GM21381 (cell line): ENCODE measurements around the gene CDC40.

Experiments used
- ATAC-seq: cut with Tn5 transposase; IDR thresholded peaks from one replicate; pipeline ENCODE4 v1.9.1; 2021; ENCODE audit warnings: mild to moderate bottlenecking, moderate library complexity; ENCODE audit not compliant: unreplicated experiment

CDC40 gene

DNA sequence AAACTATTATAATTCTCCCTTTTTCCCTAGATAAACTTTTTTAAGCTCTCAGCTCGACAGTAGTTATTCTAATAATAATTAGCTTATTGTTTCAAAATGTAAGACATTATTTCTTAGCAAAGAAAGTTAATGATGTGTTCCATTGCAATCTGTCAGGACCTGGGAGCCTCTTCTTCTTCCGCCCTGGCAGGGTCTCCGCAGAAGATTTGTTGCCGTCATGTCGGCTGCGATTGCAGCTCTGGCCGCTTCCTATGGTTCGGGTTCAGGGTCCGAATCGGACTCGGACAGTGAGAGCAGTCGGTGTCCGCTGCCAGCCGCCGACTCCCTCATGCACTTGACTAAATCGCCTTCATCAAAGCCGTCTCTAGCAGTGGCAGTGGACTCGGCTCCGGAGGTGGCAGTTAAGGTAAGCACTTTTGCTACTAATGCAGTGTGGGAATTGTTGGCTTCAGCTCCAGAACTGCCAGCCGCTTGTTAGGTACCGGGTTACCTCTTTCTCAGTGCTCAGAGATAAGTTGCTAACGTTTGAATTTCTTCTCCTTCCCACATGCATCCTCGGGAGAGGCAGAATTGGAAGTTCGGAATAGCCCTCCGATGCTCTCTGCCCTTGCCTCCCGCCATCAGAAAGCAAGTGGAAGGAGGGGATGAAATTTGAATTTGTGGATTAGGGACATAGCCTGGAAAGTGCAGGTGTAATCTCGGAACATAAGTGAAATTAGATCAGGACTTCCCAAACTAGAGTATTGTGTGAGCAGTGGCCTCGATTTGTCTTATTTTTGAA is at the start of gene CDC40:
TSS of gene CDC40 (plus strand) at position 200 of the 781 bp plus-strand sequence. CDS start at position 218, 18 bp downstream.
- ATAC-seq, result peak; percentile 48

DNA sequence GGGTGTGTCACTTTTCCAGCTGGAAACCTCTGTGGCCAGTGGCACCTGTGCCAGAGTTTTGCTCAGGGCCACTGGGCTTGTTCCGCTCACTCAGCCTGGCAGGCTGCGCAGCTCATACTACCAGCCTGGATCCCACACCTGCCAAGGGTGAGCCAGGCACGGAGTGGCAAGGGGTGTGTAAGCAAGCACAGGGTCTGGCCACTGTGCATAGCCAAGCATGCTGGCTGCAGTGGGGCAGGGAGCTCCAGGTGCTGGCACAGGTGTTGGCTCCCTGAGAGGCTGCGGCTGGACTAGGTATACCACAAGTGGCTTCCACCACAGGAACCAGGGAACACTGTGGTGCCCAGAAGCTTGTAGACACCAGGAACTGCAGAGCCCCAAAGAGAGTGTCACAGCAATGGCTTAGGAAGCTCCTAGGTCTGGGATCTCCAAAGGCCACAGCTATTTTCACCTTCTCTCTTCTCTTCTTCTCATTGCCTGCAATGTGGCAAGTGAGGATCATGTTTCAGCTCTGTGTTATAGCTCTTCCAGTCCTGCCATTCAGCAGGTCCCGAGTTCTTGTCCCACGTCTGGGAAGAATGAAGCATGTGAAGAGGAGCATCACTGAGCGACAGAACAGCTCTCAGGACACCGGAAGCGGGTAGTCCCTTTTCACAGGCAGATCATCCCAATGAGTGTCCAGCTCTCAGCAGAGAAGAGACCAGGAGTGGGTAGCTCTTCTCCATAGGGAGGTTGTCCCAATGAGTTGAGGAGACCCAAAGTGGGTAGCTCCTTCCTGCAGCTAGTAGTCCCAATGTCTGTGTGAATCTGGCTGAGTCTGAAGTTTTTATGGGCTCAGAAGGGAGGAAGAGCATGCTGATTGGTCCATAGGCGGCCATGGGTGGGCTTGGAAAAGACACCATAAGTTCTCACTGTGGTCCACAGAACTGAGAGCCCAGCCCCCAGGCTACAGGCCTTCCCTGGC is 42.0 kb upstream of the CDC40 start:
- no peak for ATAC-seq

DNA sequence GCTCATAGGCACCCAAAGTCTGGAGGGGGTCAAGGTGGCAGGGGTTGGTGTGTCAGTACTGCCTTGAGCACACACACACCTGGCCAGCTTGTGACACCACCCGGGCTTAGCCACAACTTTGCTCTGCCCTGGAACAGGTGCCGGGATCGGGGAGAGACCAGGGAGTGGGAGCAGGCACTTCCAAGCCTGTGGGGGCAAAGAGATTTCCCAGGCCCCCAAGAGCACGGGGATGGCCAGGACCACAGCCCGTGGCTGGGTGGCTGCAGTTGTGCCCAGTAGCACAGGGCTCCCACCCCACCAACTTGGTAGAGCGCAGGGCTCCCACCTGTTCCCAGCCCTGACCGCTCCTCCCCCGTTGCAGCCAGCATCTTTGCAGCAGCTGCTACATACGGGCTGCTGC is 41.2 kb upstream of the CDC40 start:
- ATAC-seq, result no peak

DNA sequence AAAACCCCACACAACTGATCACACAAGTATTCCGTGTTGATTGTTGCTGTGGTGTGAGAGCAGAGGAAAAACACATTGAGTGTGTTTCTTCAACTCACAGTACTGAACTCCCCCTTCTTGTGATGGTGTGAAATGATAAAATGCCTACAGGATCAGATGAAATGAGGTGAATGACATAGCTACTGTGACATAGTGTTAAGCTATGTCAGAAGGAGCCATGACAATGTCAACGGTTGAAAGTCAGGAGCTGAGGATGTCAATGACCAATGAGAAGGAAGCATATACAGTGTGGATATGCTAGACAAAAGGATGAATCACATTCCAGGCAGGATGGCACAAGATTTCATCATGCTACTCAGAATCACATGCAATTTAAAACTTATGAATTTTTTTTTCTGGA is 39.6 kb upstream of the CDC40 start:
- no peak for ATAC-seq

DNA sequence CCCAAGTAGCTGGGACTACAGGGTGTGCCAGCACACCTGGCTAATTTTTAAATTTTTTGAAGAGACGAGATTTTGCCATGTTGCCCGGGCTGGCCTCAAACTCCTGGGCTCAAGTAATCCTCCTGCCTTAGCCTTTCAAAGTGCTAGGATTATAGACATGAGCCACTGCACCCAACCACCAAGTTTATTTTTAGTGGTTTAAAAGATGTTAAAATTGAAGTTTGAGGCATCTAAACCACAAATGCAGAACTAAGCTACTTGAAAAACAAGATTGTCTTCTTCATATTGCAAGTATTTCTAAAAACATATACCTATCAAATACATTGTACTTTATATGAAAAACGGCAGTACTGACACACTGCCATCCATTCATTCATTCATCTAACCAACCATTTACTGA is 32.4 kb upstream of the CDC40 start:
- no peak for ATAC-seq

DNA sequence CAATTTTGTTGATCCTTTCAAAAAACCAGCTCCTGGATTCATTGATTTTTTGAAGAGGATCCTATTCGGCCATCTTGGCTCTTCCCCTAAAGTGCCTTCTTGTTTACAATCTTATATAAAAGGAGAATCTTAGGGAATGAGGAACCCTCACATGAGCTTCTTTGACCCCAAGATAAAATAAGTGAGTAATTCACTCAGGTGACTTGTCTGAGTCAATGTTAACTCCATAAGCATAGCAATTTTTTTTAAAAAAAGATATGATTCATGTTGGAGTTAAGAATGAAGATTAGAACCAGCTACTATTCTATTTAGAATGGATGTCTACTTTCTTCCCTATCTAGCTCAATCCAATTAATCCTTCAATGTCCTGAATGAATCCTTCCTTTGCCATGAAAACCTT is 21.7 kb upstream of the CDC40 start:
- no peak for ATAC-seq

DNA sequence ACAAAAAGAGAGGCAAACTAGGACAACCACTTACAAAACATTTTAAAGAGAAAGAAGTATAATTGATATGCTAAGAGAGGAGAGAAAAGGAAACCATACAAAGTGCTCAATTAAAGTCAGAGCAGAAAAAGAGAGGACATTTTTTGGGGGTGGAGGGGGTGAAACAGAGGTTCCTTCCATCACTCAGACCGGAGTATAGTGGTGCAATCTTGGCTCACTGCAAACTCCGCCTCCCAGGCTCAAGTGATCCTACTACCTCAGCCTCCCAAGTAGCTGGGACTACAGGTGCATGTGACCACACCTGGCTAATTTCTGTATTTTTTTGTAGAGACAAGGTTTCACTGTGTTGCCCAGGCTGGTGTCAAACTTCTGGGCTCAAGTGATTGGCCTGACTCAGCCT is 10.1 kb upstream of the CDC40 start:
- ATAC-seq, result no peak

DNA sequence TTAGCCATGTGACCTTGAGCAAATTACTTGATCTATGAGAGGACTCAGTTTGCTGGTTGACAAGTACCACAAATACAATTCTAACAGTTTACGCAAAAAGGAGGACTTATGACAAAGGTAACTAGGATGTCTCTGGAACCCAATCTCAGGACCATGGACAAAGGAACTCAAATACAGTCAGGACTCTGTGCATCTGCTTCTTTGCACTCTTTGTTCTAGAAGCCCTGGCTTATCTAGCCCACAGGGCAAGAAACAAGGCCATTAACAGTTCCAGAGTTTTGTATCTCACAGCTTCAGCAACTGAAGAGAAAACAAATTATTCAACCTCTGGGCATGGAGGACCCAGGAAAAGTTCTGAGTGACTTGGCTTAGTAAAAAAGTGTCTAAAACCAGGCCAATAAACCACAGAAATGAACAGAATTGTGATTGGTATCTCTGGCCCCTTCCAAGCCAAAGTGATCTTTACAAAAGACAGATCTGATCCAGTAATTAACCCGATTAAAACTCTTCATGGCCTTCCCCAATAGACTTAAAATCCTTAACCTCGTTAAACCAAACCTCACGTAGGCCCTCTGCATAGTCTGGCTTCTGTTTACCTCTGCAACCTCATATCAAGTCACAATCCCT is 6.6 kb upstream of the CDC40 start:
- ATAC-seq, result no peak

DNA sequence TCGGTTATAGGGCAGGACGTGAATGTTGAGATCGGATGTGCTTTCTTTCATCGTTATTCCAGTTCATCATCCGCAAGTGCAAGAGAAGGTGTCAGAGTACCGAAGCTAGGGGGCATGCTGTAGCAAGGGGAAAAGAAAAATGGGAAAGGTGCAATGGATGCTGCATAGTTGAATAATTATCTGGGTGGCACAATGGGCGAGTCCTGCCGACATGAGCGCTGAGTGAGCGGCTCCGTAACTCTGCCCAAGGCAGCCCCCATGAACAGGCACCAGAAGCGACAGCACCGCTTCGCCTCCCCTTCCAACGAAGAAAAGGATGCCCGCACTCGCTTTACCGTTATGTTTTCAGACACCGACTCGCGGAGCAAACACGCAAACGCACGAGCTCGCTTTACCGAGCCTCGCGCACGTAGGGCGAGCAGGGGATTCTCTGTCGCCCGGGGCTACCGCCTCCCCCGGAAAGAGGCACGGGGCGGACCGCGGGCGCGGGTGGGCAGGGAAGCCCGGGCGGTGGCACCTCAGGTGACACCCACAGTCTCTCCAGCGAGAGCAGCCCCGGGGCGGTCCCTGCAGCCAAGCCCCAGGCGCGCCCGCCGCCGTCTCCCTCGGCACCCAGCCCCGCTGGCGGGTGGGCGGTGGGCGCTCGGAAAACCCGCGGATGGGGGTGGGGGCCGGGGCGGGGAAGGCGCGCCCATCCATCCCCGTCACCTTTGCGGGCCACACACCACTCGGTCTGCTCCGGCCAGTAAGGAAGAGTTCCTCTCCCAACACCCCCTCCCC is 1.4 kb upstream of the CDC40 start:
- peak; percentile 21 for ATAC-seq

DNA sequence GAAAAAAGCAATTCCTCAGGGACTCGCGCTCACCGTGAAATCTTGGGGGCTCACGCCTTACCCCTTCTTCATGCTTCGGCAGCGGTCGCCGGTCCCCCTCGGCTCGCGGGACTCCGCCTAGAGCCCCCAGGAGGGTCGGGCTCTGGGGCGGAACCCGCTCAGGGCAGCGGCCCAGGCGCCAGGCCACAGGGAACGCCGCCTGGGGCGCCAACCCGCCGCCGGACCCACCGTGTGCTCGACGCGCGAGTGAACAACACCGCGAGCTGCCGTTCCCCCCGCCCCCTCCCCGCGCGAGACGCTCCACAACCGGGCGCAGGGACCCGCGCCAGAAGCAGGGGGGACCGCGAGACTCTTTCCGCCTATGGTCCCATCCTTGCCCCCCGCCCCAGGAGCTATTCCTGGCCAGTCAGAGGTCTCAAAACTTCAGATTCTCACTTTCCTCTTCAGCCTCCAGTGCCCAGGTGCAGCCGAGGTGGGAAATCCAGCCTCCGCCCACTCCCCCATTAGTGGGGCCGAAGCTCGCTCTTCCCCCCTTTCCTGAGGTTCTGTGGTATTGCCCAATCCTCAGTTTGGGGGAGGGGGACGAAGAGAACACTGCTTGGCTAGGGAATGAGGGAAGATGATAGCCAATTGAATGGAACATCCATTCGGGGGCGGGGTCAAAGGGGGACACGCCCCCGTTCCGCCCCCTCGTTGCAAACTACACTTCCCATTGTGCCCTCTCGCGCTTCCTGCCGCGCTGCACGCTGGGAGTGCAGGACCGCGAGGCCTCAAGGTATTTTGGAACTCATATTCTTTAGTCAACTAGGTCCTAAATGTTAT is 610 bp upstream of the CDC40 start, which contains the start of gene WASF1:
TSS of gene WASF1 (minus strand) at position 265 of the 822 bp plus-strand sequence. CDS start 52,069 bp downstream, outside the sequence.
- peak; percentile 85 for ATAC-seq

DNA sequence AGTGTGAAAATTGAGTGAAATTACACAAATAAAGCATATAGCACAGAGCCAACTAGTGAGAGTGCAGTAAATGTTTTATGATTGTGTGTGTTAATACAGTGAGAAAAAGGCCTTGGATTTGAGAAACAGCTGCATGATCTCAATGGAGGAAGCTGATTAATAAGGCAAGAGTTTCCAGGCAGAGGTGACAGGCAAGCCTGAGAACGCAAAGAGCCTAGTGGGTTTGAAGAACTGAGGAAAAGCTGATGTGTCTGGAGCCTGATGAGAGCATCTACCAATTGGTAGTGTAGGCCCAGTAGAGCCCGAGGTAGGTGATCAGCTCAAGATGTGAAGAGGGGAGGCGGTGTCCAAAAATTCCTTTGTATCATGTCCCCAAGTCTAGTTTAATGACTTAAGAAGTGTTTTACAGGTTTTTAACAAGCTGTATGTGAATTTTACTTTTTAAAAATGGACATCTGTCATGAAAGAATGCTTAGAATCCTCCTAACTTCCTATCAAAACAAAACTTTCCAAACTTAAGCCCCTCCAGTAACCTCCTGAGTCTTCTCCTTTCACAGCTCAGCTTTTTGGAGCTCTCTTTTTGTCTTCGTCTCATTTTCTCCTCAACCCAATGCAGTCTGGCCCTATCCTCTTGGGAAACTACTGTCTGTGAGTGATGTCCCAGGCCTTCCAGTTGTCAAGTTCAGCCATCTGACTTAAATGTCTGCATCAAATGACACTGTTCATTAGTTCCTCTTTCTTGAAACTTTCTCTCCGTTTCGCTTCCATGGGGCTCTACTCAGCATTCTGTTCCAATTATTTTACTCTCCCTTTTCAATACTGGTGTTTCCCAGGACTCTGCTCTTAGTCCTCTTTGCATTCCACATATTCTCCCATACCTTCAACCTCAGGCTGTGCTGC is 1.2 kb downstream of the CDC40 start:
- no peak for ATAC-seq

DNA sequence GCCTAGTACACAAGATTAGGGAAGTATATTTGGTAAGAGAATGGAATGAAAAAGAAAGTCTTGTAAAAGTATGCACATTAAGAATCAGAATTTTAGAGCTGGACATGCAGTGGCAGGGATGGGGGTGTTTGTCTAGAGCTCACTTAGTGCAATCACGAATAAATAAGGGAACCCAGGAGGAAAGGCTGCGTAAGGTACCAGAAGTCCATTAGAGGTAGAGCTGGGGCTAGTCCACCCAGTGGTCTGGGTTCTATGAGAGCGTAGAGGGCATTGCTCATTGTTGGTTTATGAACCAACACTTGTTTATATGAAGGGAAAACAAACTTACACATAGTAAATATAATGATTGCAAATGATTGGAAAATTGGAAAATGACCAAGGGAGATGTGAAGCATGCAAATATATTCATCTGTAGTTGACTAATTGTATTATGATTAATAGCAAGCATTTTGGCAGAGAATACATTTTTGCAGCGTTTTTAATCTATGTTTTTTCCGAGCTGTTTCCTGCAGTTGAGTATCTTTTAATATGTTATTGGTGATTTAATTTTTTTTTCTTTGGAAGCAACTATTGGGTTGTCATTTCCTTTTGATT is 3.2 kb downstream of the CDC40 start:
- no peak for ATAC-seq

DNA sequence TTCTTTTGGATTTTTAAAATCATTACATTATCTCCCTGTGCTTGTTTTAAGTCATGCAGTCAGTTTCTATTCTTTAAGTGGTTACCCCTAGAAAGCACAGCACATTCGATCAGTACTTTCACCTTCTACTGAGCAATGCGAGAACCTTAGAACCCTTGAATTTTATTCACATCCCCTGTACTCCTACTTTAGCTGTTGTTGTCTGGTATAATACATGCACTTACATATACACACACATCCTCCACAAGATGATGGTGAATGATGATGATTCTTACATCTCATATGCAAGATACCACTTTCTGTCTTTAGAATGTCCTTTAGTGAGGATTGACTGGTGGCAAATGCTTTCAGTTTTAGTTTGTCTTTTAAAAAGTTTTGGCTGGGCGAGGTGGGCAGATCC is 5.7 kb downstream of the CDC40 start:
- ATAC-seq, result peak; percentile 67

DNA sequence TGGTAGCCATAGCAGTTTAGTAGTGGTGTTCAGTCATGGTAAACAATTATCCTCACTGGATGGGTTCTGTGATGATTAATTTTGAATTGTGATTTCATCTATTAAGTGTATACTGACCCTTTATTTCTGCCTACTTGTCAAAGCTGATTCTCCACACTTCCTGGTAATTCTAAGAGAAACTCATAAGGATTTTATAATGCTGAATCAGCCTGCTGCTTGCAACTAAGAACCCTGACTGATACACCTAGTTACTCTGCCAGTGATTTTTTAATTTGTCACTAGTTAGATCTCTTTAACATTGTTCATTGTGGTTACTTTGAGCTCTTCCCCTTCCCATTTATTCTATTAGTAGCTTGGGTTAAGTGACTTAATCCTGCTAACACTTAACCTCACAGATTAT is 8.6 kb downstream of the CDC40 start:
- ATAC-seq, result no peak

DNA sequence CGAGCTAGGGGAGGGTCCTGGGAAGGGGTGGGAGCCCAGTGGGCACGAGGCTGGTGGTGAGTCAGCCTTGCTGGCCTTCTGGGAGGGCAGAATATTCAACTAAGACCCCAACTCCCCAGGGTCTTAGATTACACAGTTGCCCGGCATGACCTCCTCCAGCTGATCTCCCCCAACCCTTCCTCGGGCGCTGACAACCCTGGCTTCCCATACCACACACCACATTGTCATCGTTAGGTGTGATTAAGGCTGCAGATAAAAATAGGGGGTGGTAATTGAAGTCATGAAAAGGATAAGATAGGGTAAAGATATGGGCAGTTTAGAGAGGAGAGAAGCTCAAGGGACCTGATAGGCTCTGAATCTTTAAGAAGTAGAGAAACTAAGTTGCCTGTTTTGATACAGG is 10.5 kb downstream of the CDC40 start:
- ATAC-seq, result no peak

DNA sequence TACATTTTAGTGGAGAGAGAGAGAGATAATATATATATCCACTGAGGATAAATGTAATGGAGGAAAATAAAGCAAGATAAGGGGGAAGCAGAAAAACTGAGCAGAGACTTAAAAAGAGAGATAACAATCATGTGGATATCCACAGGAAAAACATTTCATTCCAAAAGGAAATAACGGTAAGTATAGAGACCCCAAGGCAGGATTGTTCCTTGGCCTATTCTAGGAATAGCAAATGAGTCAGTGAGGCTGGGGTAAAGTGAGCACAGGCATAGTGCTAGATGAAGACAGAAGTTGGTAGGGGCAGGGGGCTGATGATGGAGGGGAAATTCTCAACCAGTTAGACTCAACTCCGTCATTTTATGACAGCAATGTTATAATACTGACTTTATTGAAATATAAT is 11.2 kb downstream of the CDC40 start:
- ATAC-seq, result no peak

DNA sequence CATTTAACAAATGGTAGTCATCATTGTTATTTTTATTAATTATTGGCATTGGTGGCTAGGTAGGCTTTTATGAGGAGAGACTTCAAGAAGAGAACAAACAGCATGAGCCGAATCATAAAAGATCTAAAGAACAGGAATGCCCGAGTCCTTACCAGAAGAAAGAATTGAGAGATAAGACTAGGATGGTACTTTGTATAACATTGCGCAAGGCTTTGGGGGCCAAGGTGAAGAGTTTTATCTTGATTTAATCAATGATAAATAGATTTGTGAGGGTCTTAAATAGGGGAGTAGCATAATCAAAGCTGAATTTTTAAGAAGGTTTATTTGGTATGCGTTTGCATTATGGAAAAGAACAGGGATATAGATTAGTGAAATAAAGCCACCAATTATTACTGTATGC is 15.4 kb downstream of the CDC40 start:
- ATAC-seq, result no peak

DNA sequence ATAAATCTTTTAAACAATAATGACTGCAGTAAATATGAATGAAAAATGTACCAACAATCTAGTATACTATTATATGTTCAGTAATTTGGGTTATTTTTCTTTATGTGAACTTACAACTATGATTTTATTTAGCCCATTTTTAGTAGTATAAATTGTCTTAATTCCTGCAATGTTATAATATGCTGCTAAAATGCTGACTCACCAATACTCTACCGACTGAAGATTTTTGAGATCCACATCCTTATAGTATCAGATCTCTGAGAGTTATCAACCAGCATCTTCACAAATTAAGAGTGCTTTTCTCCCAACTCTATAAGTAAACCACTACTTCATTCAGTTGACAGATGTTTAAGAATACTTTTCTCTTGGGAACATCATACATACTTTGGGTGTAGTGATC is 16.6 kb downstream of the CDC40 start:
- ATAC-seq, result no peak
